ENCODE measurements around the gene SHROOM3. TPM values are rescaled to one million over a fixed set of nuclear protein-coding genes. Genes with fewer than 3 reads are reported as not detected.

Gene SHROOM3
- total RNA-seq, 1 experiment from 2014 or later = 27.6 TPM

- Histone ChIP-seq H2BK15ac (ENCODE audit: low read depth, low read length) (no peak overlapping the region), H4K20me1 (ENCODE audit: control insufficient read depth, insufficient read depth, insufficient read length) (no peaks in the 10 kb centered on the region), H3K9me3 (ENCODE audit: control insufficient read depth, low read depth, low read length) (no peaks in the 10 kb centered on the region), H3K4me1 (ENCODE audit: insufficient read depth, low read length) (no peaks in the 10 kb centered on the region), H2AFZ (ENCODE audit: low read length) (no peak overlapping the region), H3K79me1 (ENCODE audit: insufficient read depth, low read depth, low read length, poor library complexity, severe bottlenecking) (no peaks in the 10 kb centered on the region), H2BK120ac (ENCODE audit: low read depth, low read length, poor library complexity, severe bottlenecking) (no peak overlapping the region), H3K27me3 (ENCODE audit: insufficient read depth, low read length) (no peaks in the 10 kb centered on the region), H3T11ph (ENCODE audit: low read length) (no peak overlapping the region), H3K4me2 (ENCODE audit: insufficient read depth, insufficient read length, low read length) (no peak overlapping the region), H3K14ac (ENCODE audit: insufficient read depth, low read length) (no peak overlapping the region), H3K56ac (ENCODE audit: insufficient read length, low read depth, low read length) (no peak overlapping the region), H3K23me2 (ENCODE audit: insufficient read length, low read depth, low read length, poor library complexity, severe bottlenecking) (no peaks in the 10 kb centered on the region), H3K18ac (ENCODE audit: insufficient read length, low read depth, low read length) (no peak overlapping the region), H3K27ac (ENCODE audit: insufficient read length, low read depth, low read length) (no peak overlapping the region), H4K5ac (ENCODE audit: insufficient read length, low read depth, low read length) (no peak overlapping the region), H2BK20ac (ENCODE audit: low read depth, low read length, poor library complexity, severe bottlenecking) (no peak overlapping the region), H3K4ac (ENCODE audit: low read depth, low read length) (no peak overlapping the region), H2BK5ac (ENCODE audit: insufficient read length, low read length) (no peak overlapping the region), H4K8ac (replicated peaks; ENCODE audit: insufficient read length, low read depth, low read length) (no peak overlapping the region), H3K9ac (ENCODE audit: extremely low read depth, insufficient read length, low read length) (no peak overlapping the region), H2AK5ac (ENCODE audit: insufficient read length, low read length) (no peak overlapping the region), H3K79me2 (ENCODE audit: insufficient read depth, low read length) (no peaks in the 10 kb centered on the region), H2BK12ac (ENCODE audit: insufficient read length, low read depth, low read length) (no peak overlapping the region), H4K91ac (ENCODE audit: insufficient read length, low read depth, low read length) (no peak overlapping the region), H3K23ac (ENCODE audit: insufficient read length, low read depth, low read length) (no peak overlapping the region)
- H3K36me3 Mint-ChIP-seq (ENCODE audit: insufficient read depth in 1 of 3, low read depth in 3 of 3) = no peaks in the 10 kb centered on the region
- TF ChIP-seq CTCF (conservative IDR thresholded peaks at IDR 0.05) = no peak
- H3K27ac Mint-ChIP-seq = no peak overlapping the region
- H3K27me3 Mint-ChIP-seq (ENCODE audit: low read depth) = no peaks in the 10 kb centered on the region; the same call in 1 of the 2 replicates
- no peak for DNase-seq
- no peaks in the 10 kb centered on the region for H3K9me3 Mint-ChIP-seq
- WGBS (ENCODE audit: extremely low coverage, insufficient read length, low lambda C conversion rate) = no CpG with 5 or more reads among the region's 5 CpGs
- peaks cover 1 to 3% of the 10 kb centered on the region in 2 experiments for H3K4me1 Mint-ChIP-seq
- no peak overlapping the region for H3K4me3 Mint-ChIP-seq
Measured at GRCh38 chr4:76406081-76406480, 28.9 kb upstream of the SHROOM3 start.
